HFFc6 (cell line): ENCODE measurements around the gene NPAS3. TPM values are rescaled to one million over a fixed set of nuclear protein-coding genes. Genes with fewer than 3 reads are reported as not detected.

Experiments used
- DNase-seq: peaks from one replicate; pipeline ENCODE4 v3.0.0-alpha.2; 2018
- H3K27ac Mint-ChIP-seq: 2 replicates; pipeline ENCODE4 v1.8.0; 2020; ENCODE audit warnings: mild to moderate bottlenecking, mixed read lengths
- H3K27me3 Mint-ChIP-seq: 2 replicates; pipeline ENCODE4 v1.8.0; 2021; ENCODE audit warnings: mild to moderate bottlenecking, moderate library complexity, mixed read lengths; ENCODE audit not compliant: insufficient read depth
- H3K36me3 Mint-ChIP-seq: 2 replicates; pipeline ENCODE4 v1.8.0; 2021; ENCODE audit warnings: low read depth, mixed read lengths
- H3K4me1 Mint-ChIP-seq: 2 replicates; pipeline ENCODE4 v1.8.0; 2020; ENCODE audit warnings: low read depth, mixed read lengths
- H3K4me3 Mint-ChIP-seq: 2 replicates; pipeline ENCODE4 v1.8.0; 2020; ENCODE audit warnings: mild to moderate bottlenecking, moderate library complexity, mixed read lengths
- H3K9me3 Mint-ChIP-seq: 2 replicates; pipeline ENCODE4 v1.8.0; 2020; ENCODE audit warnings: mild to moderate bottlenecking, mixed read lengths
- CTCF ChIP-seq: fragments of 200-600 bp; sonication (generic); IDR thresholded peaks from 2 replicates; pipeline ENCODE4 v1.5.0; 2021; ENCODE audit warnings: antibody characterized with exemption, mild to moderate bottlenecking
- total RNA-seq, 6 experiments: library from RNA; stranded (reverse); fragmentation: NEBNext Ultra II Directional; extraction: Animal tissue kit (Norgen Biotek cat#: 25700); gene quantifications; 2 replicates in 1 of 6; 3 replicates in 5 of 6; pipeline ENCODE4 v1.2.3, GENCODE V29; 2021

The NPAS3 gene
- total RNA-seq, 6 experiments from 2014 or later: not detected

GRCh38 chr14:33836900-33837577 lies 898.4 kb downstream of the NPAS3 start:
- no peaks in the 10 kb centered on the region; the same call in 1 of the 2 replicates for H3K9me3 Mint-ChIP-seq
- no peak for TF ChIP-seq CTCF
- H3K4me3 Mint-ChIP-seq: no peak overlapping the region
- no peak for DNase-seq
- no peaks in the 10 kb centered on the region for H3K36me3 Mint-ChIP-seq
- H3K27me3 Mint-ChIP-seq: peaks cover 4% of the 10 kb centered on the region
- no peak overlapping the region for H3K27ac Mint-ChIP-seq
- H3K4me1 Mint-ChIP-seq: no peaks in the 10 kb centered on the region

- Mint-ChIP-seq H3K27me3 (peaks cover 4% of the 10 kb centered on the region), H3K4me3 (no peak overlapping the region), H3K27ac (no peak overlapping the region), H3K36me3 (no peaks in the 10 kb centered on the region), H3K9me3 (no peaks in the 10 kb centered on the region; the same call in 1 of the 2 replicates), H3K4me1 (no peaks in the 10 kb centered on the region)
- DNase-seq: no peak
- no peak for TF ChIP-seq CTCF
These were observed 899.4 kb downstream of the NPAS3 start for GRCh38 chr14:33837943-33838683.

GRCh38 chr14:33839193-33840076 lies 900.8 kb downstream of the NPAS3 start:
- no peak overlapping the region for H3K4me3 Mint-ChIP-seq
- TF ChIP-seq CTCF: peak; percentile 92
- H3K27me3 Mint-ChIP-seq: peaks cover 4% of the 10 kb centered on the region
- no peaks in the 10 kb centered on the region for H3K4me1 Mint-ChIP-seq
- H3K36me3 Mint-ChIP-seq: no peaks in the 10 kb centered on the region
- H3K9me3 Mint-ChIP-seq: no peaks in the 10 kb centered on the region; the same call in 1 of the 2 replicates
- no peak overlapping the region for H3K27ac Mint-ChIP-seq
- DNase-seq: peak; percentile 32

- Mint-ChIP-seq H3K4me3 (no peak overlapping the region), H3K9me3 (peaks cover under 1% of the 10 kb centered on the region; the same call in 1 of the 2 replicates), H3K27me3 (peaks cover 4% of the 10 kb centered on the region), H3K36me3 (no peaks in the 10 kb centered on the region), H3K4me1 (no peaks in the 10 kb centered on the region), H3K27ac (no peak overlapping the region)
- no peak for TF ChIP-seq CTCF
- DNase-seq: no peak
These were observed 902.1 kb downstream of the NPAS3 start for GRCh38 chr14:33840797-33841196.

GRCh38 chr14:33842299-33842698 lies 903.6 kb downstream of the NPAS3 start:
- Mint-ChIP-seq H3K27me3 (no peaks in the 10 kb centered on the region; the same call in none of the 2 replicates), H3K4me1 (no peaks in the 10 kb centered on the region), H3K36me3 (no peaks in the 10 kb centered on the region), H3K4me3 (no peak overlapping the region), H3K9me3 (peaks cover 6% of the 10 kb centered on the region; the same call in 1 of the 2 replicates), H3K27ac (no peak overlapping the region)
- DNase-seq: no peak
- no peak for TF ChIP-seq CTCF
